ENCODE measurements around the gene MPZL1. TPM values are rescaled to one million over a fixed set of nuclear protein-coding genes. Genes with fewer than 3 reads are reported as not detected.

Gene MPZL1
- total and polyA plus RNA-seq, 2 of the 8 experiments (the other 6 are each of a cell fraction or from before 2014, with no cell fraction given) = 37.8 to 120 TPM

GRCh38 chr1:167791281-167792187 is 69.8 kb downstream of the MPZL1 start:
- WGBS, 2 experiments (ENCODE audit: extremely low coverage in 1 of 2, insufficient coverage in 1 of 2, insufficient read length in 1 of 2, insufficient replicate concordance in 2 of 2, low coverage in 1 of 2, low lambda C conversion rate in 2 of 2, missing lambda C conversion rate in 1 of 2) = 95% methylated on average over 4 of the region's 5 CpGs; no CpG with 5 or more reads in 1 of the 2 experiments
- FAIRE-seq (no peak), DNase-seq (ENCODE audit: low read depth in 1 of 2, low spot score in 2 of 2) (no peak)
- Histone ChIP-seq H3K56ac (replicated peaks; ENCODE audit: insufficient read length, low read depth, low read length) (no peak overlapping the region), H2AFZ (ENCODE audit: low read length) (no peak overlapping the region), H2BK15ac (ENCODE audit: low read length) (no peak overlapping the region), H3K23me2 (ENCODE audit: low read depth, low read length) (no peaks in the 10 kb centered on the region), H4K8ac (ENCODE audit: extremely low read depth, insufficient read depth, low read length) (no peak overlapping the region), H3K79me2 (ENCODE audit: control insufficient read depth in 1 of 2, insufficient read depth in 2 of 2, low read length in 2 of 2) (no peaks in the 10 kb centered on the region), H2BK5ac (ENCODE audit: low read depth, low read length) (no peak overlapping the region), H2BK120ac (replicated peaks; ENCODE audit: low read depth, low read length) (no peak overlapping the region), H3K27me3 (replicated peaks in 1 of 4; ENCODE audit: control insufficient read depth in 3 of 4, extremely low read depth in 1 of 4, insufficient read depth in 3 of 4, low read length in 3 of 4) (no peaks in the 10 kb centered on the region), H3K27ac (ENCODE audit: low read depth, low read length) (no peak overlapping the region), H4K91ac (replicated peaks; ENCODE audit: insufficient read length, low read length) (no peak overlapping the region), H3K14ac (ENCODE audit: insufficient read length) (no peak overlapping the region), H3K9me3 (ENCODE audit: insufficient read depth in 2 of 2, low read depth in 1 of 2, low read length in 1 of 2) (no peaks in the 10 kb centered on the region), H3K9ac (replicated peaks in 1 of 4; ENCODE audit: extremely low read depth in 1 of 4, low read depth in 3 of 4, low read length in 3 of 4) (no peak overlapping the region), H2AK5ac (ENCODE audit: low read depth, low read length) (no peak overlapping the region), H3K79me1 (ENCODE audit: low read depth, low read length) (no peaks in the 10 kb centered on the region), H3K36me3 (ENCODE audit: control insufficient read depth in 2 of 4, insufficient read depth in 4 of 4, low read length in 3 of 4) (peaks cover 0 to 22% (median 13%) of the 10 kb centered on the region in 4 experiments; a peak in 6 of 8 replicates), H4K20me1 (replicated peaks in 1 of 2; ENCODE audit: control insufficient read depth in 1 of 2, insufficient read depth in 2 of 2, low read length in 2 of 2) (peaks cover 0 to 2% of the 10 kb centered on the region in 2 experiments), H3K4me2 (ENCODE audit: insufficient read depth in 1 of 2, low read depth in 2 of 2, low read length in 2 of 2) (no peak overlapping the region), H3K4me1 (replicated peaks in 1 of 4; ENCODE audit: control insufficient read depth in 3 of 4, insufficient read depth in 4 of 4, low read length in 3 of 4) (peaks cover 2 to 8% (median 3%) of the 10 kb centered on the region in 4 experiments; a peak in 3 of 7 replicates), H3K4me3 (ENCODE audit: extremely low read depth in 1 of 4, insufficient read depth in 2 of 4, low read depth in 3 of 4, low read length in 4 of 4) (no peak overlapping the region), H3K4ac (replicated peaks; ENCODE audit: insufficient read length, low read depth, low read length) (no peak overlapping the region), H2BK12ac (ENCODE audit: low read depth, low read length) (no peak overlapping the region), H2BK20ac (ENCODE audit: low read length) (no peak overlapping the region), H4K5ac (ENCODE audit: insufficient read length, low read depth, low read length) (no peak overlapping the region), H3K18ac (ENCODE audit: extremely low read depth, low read length) (no peak overlapping the region), H3K23ac (ENCODE audit: insufficient read length) (no peak overlapping the region)
- TF ChIP-seq CHD1 (IDR thresholded peaks at IDR 0.05; ENCODE audit: low read depth, low read length) (no peak), POLR2AphosphoS5 (IDR thresholded peaks at IDR 0.05; ENCODE audit: low read depth, low read length) (no peak; the same call in 1 of the 2 replicates)
- ChIA-PET CTCF (ENCODE audit: partially characterized antibody) (interaction anchor here (0.6 to 3.7 kb wide), 6 partner anchors 9 to 291 kb away, joined by 3 to 16 read pairs (median 4); no protein-coding TSS in a partner anchor), POLR2A (ENCODE audit: partially characterized antibody) (interaction anchor here (0.9 kb wide), 2 partner anchors 10 to 146 kb away, joined by 3 to 4 read pairs; no protein-coding TSS in a partner anchor)
